GM19238 (cell line): Measurements from ENCODE around the gene ZNF574.

ENCODE experiments used
- DNase-seq: peaks from one replicate; pipeline ENCODE4 v3.0.0; 2011; ENCODE audit warnings: low spot score; ENCODE audit not compliant: insufficient read length

The ZNF574 gene

DNA sequence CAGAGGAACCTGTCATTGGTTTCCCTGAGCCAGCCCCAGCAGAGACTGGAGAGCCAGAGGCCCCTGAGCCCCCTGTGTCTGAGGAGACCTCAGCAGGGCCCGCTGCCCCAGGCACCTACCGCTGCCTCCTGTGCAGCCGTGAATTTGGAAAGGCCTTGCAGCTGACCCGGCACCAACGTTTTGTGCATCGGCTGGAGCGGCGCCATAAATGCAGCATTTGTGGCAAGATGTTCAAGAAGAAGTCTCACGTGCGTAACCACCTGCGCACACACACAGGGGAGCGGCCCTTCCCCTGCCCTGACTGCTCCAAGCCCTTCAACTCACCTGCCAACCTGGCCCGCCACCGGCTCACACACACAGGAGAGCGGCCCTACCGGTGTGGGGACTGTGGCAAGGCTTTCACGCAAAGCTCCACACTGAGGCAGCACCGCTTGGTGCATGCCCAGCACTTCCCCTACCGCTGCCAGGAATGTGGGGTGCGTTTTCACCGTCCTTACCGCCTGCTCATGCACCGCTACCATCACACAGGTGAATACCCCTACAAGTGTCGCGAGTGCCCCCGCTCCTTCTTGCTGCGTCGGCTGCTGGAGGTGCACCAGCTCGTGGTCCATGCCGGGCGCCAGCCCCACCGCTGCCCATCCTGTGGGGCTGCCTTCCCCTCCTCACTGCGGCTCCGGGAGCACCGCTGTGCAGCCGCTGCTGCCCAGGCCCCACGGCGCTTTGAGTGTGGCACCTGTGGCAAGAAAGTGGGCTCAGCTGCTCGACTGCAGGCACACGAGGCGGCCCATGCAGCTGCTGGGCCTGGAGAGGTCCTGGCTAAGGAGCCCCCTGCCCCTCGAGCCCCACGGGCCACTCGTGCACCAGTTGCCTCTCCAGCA is 4.2 kb downstream of the ZNF574 start:
- DNase-seq, result no peak

- DNase-seq, result no peak
Observed at GRCh38 chr19:42080764-42081375, 4.9 kb downstream of the ZNF574 start.

GRCh38 chr19:42081584-42082203 is 5.7 kb downstream of the ZNF574 start:
- DNase-seq, result no peak

DNA sequence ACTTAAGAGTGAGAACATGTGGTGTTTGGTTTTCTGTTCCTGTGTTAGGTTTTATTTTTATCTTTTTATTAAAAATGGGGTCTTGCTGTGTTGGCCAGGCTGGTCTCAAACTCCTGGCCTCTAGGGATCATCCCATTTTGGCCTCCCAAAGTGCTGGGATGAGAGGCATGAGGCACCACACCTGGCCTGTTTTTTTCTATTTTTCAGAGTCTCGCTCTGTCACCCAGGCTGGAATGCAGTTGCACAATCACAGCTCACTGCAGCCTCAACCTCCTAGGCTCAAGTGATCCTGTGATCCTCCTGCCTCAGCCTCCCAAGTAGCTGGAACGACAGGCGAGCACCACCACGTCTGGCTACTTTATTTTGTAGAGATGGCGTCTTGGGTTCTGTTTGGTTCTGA is 7.6 kb downstream of the ZNF574 start:
- DNase-seq, result no peak

GRCh38 chr19:42086188-42086736 is 10.3 kb downstream of the ZNF574 start:
- no peak for DNase-seq

GRCh38 chr19:42086770-42087550 is 11.0 kb downstream of the ZNF574 start:
- DNase-seq, result no peak

DNA sequence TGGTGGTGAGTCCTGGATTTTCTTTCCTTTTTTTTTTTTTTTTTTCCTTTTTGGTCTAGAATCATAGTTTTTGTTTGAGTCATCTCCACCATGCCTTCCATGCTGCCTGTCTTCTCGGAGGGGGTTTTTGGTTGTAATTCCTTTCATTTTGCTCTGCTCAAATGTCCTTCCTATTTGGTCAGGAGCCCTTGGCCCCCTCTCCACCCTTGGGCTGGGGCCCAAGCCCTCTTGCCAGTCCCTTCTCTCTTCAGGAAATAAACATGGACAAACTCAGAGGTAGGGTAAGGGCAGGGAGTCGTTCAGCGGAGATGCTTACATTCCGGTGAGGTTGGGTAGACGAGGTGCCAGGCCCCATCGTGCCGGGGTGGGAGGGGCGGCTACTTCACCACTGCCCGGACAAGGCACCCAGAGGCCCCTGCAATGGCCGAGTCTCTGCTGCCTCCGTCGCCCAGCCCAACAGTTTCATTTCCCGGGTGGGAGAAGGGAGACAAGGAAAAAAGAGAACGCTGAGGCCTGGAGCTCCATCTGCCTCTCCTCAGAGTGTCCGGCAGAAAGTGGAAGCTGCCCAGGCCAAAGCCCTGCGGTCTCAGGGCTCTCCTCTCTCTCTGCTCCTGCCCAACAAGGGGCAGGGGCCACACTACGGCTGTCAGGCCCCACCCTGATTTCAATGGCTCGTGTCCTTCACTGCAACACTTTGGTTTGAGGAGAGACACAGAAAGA is 12.7 kb downstream of the ZNF574 start:
- no peak for DNase-seq

DNA sequence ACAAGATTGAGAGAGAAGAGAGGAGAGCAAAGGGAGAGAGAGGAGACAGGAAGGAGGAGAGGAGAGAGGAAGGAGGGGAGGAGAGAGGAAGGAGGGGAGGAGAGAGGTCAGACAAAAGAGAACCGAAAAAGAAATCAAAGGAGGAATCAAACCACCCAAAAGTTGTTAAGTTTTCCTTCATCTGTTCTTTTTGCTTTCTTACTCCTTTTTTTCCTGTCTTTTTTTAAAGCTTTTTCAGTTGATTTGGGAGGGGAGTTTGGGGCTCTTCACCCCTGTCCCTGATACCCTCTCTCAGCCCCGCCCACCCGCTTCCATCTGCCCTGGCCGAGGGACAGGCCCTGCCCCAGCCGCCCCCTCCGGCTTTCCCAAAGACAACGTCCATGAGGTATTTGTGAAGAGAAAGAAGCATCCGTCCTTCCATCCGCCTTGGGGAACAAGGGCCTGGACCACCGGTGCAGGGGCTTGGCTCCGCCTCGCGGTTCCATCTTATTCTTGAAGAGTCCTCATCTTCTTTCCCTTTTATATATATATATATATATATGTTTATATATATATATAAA is 13.3 kb downstream of the ZNF574 start:
- no peak for DNase-seq

GRCh38 chr19:42089772-42090171 is 13.8 kb downstream of the ZNF574 start:
- no peak for DNase-seq

DNA sequence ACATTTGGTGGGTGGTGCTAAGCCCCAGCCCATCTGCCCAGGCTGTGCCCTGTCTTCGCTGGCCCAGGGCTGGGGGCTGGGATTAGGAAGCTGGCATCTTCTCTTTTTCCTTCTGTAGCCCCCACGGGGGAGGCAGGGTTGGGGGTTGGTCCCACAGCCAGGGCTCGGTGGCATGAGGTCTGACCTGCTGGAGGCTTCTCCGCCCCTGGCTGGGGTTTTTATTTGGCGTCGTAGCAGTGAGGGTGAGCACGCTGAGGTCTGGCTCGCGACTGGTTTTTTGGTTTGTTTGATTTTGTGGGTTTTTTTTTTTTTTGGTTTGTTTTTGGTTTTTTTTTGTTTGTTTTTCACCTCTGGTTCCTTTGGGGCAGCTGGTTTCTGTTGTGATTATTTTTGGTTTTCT is 14.7 kb downstream of the ZNF574 start:
- DNase-seq, result no peak

GRCh38 chr19:42091300-42091699 is 15.3 kb downstream of the ZNF574 start:
- DNase-seq, result no peak

DNA sequence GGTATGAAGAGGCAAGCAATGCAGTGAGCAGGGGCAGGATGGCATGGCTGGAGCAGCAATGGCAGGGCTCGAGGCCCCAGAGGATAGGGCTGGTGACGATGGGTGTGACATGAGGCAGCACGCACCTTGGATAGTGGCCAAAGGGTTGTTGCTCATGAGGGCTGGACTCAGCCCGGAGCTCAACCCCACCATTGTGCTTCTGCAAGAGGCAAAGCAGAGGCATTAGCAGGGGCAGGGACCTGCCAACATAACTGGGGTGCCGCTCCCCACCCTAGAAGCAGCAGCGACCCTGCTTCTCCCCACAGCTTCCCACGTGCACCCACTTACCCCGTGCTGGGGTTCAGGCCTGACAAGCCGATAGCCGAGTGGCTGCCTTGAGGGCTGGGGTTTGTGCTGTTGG is 15.8 kb downstream of the ZNF574 start:
- DNase-seq, result no peak

DNA sequence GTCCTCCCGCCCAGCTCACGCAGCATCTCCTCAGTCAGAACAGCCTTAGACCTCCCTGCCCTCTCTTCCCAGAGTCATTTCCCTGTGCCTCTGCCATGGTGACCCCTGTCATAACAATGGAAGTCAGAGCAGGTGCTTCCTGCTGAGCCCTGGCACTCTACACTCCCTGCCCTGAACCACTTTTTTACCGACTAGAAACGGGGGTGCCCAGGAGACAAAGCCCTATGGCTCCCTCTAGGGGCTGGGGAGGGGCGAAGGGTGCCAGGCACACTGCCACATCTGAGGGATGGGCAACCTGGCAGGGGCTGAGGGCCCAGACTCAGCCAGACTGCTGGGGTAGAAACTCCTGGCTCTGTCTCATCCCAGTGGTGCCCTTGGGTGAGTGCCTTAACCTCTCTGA is 16.4 kb downstream of the ZNF574 start:
- DNase-seq, result no peak

GRCh38 chr19:42093505-42093904 is 17.5 kb downstream of the ZNF574 start:
- no peak for DNase-seq

DNA sequence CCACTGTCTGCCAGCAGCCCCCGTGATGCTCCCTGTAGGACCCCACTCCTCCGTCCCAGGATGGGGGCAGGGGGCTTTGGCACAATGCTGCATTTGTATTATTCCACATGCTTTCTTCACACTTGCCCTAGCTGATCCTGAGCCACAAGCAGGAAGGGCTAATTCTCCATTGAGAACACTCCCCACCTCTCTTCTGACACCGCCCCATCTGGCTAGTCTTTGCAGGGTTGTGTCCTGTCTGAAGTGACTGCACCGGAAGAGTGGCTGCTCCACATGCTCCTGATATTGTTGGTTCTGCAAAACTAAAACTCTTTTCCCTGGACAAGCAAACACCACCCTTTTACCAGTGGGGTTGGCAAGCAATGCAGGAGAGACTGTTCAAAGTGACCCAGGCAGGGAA is 18.0 kb downstream of the ZNF574 start:
- DNase-seq, result no peak

DNA sequence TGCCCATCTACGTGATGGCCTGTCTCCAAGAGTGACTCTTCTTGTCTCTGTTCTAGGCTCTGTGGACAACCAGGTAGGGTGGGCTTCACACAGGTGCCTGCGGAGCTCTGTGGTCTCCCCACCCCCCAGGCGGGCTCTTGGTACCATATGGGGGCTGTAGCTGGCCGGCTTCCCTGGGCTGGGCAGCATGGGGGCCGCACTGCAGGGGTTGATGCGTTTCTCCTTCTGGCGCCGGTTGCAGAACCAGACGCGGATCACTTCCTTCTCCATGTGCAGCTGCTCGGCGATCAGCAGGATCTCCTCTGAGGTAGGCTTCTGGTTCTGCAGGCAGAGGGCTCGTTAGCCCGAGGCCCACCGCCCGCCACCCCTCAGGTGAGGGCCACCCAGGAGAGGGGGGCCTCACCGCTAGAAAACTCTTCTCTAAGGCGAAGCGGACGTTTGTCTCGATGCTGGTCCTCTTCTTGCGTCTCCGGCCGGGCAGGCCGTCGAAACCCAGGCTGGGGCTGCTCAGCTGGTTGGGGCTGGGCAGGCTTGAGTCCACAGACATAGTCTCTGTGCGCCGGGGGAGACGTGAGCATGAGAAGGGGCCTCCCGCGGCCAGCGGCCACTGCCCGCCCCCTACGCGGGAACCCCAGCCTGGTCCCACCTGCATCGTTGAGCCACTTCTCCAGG is 19.3 kb downstream of the ZNF574 start:
- DNase-seq, result no peak

GRCh38 chr19:42095814-42096230 is 19.9 kb downstream of the ZNF574 start:
- DNase-seq, result no peak

DNA sequence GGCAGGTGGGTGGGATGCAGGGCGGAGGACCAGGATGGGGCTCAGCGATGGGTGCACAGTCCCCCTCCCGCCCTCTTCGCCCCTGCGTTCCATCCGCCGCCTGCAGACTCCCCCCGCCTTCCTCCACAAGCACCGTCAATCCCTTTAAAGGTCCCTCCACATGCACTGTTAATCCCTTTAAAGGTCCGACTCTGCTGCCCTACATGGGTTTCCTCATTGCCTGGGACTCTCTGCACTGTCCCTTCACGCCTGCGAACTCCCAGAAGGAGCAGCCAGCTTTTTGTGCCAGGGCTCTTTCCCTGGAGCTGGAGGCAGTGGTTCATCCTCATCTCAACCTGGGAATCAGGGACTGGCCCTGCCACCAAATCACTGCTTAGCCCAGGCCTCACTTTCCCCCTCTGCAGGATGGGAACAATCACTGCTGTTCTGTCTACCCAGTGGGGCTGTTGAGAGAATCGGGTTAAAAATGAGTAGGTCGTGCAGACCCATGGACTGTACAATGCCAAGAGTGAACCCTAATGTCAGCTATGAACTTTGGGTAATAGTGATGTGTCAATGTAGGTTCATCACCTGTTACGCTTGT is 20.4 kb downstream of the ZNF574 start:
- no peak for DNase-seq

- DNase-seq, result no peak
Observed at GRCh38 chr19:42097461-42097860, 21.5 kb downstream of the ZNF574 start.

DNA sequence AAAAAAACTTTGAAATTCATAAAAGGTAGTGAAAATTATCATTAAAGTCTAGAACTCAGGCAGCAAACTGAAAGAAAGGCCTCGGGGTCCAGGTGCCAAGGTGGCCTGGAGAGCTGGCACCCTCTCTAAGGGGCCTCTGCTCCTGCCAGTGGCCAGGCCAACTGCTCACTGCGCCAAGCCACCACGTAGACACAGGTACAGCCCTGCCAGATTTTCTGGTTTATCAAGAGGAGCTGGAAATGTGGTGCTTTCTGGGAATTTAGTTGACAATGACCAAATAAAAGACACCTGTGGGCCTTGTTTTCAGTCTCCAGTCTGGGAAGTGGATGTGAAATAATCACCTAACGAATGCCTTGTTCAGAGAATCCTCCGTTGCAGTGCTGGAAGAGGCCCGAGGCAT is 22.8 kb downstream of the ZNF574 start:
- no peak for DNase-seq
